Measurements from ENCODE around the gene TBCB. TPM values are rescaled to one million over a fixed set of nuclear protein-coding genes. Genes with fewer than 3 reads are reported as not detected.
"Not testable (repeated sequence)": the region's sequence is repeated elsewhere in the genome, so short reads cannot be mapped to it uniquely, and the experiment has no call there.

Gene TBCB, protein sequence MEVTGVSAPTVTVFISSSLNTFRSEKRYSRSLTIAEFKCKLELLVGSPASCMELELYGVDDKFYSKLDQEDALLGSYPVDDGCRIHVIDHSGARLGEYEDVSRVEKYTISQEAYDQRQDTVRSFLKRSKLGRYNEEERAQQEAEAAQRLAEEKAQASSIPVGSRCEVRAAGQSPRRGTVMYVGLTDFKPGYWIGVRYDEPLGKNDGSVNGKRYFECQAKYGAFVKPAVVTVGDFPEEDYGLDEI
- total RNA-seq (2012; rRNA removed) = 162 and 206 TPM in 2 replicates

DNA sequence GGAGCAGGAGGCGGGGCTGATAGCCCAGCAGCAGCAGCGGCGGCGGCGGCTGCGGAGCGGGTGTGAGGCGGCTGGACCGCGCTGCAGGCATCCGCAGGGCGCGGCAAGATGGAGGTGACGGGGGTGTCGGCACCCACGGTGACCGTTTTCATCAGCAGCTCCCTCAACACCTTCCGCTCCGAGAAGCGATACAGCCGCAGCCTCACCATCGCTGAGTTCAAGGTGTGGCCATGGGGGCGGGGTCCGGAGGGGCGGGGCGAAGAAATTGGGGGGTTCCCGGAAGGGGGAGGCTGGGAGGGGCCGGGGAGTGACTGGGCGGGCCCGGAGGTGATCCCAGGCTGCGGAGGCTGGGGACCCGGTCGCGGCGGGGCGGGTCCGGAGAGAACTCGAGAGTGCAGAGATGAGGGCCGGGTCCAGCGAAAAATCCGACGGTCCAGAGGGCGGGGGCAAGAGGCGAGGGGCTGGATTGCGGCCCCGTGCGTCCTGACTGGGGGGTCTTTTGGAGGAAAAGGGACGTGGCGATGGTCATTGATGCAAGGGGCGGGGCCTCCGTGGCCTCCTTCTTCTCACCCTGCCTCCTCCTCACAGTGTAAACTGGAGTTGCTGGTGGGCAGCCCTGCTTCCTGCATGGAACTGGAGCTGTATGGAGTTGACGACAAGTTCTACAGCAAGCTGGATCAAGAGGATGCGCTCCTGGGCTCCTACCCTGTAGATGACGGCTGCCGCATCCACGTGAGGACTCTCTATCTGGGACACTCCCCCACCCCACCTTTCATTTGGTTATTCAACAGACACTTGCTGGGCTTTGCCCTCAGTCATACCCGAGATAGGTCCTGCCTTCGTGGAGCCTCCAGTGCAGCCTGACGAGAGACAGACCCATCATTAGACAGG lies at the start of gene TBCB:
TBCB (plus strand) TSS at position 16 of the 891 bp plus-strand sequence; CDS start at position 109, 93 bp downstream.
- Histone ChIP-seq H3K27me3 (ENCODE audit: control insufficient read depth, insufficient read depth, low read length) (no peaks in the 10 kb centered on the region), H3K9me3 (replicated peaks; ENCODE audit: low read length) (no peaks in the 10 kb centered on the region), H3K4me1 (ENCODE audit: control insufficient read depth, insufficient read depth, low read length) (peaks cover 25% of the 10 kb centered on the region), H3K9ac (ENCODE audit: low read depth, low read length) (peak within 1 kb of the TSS; percentile 86), H3K4me3 (ENCODE audit: low read length) (peak within 1 kb of the TSS; percentile 91), H3K36me3 (ENCODE audit: insufficient read depth, low read length) (peaks cover 37% of the 10 kb centered on the region), H3K4me2 (ENCODE audit: low read length) (peak within 1 kb of the TSS; percentile 96)

DNA sequence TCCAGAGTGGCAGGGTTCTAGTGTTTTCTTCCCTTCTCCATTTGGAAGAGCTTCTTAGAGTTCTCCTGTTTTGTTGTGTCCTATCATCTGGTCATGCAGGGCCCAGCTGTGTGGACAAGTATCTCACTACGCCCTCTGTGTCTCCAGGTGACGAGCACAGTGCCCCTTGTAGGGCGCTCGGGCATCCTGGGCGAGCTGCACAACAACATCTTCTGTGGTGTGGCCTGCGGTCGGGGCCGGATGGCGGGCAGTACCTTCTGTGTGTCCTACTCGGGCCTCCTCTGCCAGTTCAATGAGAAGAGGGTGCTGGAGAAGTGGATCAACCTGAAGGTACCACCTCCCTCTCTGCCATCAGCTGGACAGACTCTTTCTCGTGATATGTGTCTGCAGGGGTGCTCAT lies 47.6 kb upstream of the TBCB start:
- Histone ChIP-seq H3K36me3 (ENCODE audit: insufficient read depth, low read length) (peaks cover 35% of the 10 kb centered on the region), H3K27me3 (ENCODE audit: control insufficient read depth, insufficient read depth, low read length) (no peaks in the 10 kb centered on the region)

DNA sequence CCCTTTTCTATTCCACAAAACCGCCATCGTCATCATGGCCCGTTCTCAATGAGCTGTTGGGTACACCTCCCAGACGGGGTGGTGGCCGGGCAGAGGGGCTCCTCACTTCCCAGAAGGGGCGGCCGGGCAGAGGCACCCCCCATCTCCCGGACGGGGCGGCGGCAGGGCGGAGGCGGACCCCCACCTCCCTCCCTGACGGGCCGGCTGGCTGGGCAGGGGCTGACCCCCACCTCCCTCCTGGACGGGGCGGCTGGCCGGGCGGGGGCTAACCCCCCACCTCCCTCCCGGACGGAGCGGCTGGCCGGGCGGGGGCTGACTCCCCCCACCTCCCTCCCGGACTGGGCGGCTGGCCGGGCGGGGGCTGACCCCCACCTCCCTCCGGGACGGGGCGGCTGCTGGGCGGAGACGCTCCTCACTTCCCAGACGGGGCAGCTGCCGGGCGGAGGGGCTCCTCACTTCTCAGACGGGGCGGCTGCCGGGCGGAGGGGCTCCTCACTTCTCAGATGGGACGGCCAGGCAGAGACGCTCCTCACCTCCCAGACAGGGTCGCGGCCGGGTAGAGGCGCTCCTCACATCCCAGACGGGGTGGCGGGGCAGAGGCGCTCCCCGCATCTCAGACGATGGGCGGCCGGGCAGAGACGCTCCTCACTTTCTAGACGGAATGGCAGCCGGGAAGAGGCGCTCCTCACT lies 46.3 kb upstream of the TBCB start:
- not testable (repeated sequence) for H3K9me3 ChIP-seq (replicated peaks; ENCODE audit: low read length); H3K4me3 ChIP-seq (ENCODE audit: low read length); H3K4me1 ChIP-seq (ENCODE audit: control insufficient read depth, insufficient read depth, low read length); H3K9ac ChIP-seq (ENCODE audit: low read depth, low read length); H3K4me2 ChIP-seq (ENCODE audit: low read length); H3K27me3 ChIP-seq (ENCODE audit: control insufficient read depth, insufficient read depth, low read length)
- peaks cover 33% of the 10 kb centered on the region for H3K36me3 ChIP-seq (ENCODE audit: insufficient read depth, low read length)

More for the DNA sequence above, 47.6 kb upstream of the TBCB start:
- peaks cover 5% of the 10 kb centered on the region for H3K4me1 ChIP-seq (ENCODE audit: control insufficient read depth, insufficient read depth, low read length)
- H3K4me3 ChIP-seq (ENCODE audit: low read length) = no peak overlapping the region
- no peaks in the 10 kb centered on the region for H3K9me3 ChIP-seq (replicated peaks; ENCODE audit: low read length)
- H3K4me2 ChIP-seq (ENCODE audit: low read length) = no peak overlapping the region
- no peak overlapping the region for H3K9ac ChIP-seq (ENCODE audit: low read depth, low read length)

DNA sequence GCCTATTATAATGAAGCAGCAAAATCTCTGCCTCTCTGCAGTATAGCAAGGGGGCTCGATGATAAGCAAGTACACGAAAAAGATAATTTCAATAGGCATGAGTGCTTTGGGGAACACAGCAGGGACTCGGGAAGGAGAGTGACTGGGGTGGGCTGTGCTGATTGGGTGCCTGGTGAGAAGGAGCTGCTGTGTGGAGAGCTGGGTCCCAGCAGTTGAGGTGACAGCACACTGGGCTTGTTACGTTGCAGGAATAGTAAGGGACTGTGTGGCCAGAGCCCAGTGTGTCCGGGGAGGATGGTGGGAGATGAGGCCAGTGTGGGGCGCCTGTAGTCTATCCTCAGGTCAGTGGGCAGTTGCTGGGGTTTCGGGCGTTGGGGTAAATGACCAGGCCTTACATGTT lies 43.2 kb upstream of the TBCB start:
- no peaks in the 10 kb centered on the region for H3K9me3 ChIP-seq (replicated peaks; ENCODE audit: low read length)
- H3K36me3 ChIP-seq (ENCODE audit: insufficient read depth, low read length) = peaks cover 15% of the 10 kb centered on the region
- no peak overlapping the region for H3K4me2 ChIP-seq (ENCODE audit: low read length)
- no peak overlapping the region for H3K4me3 ChIP-seq (ENCODE audit: low read length)
- no peak overlapping the region for H3K9ac ChIP-seq (ENCODE audit: low read depth, low read length)
- H3K27me3 ChIP-seq (ENCODE audit: control insufficient read depth, insufficient read depth, low read length) = no peaks in the 10 kb centered on the region
- H3K4me1 ChIP-seq (ENCODE audit: control insufficient read depth, insufficient read depth, low read length) = peaks cover 5% of the 10 kb centered on the region

DNA sequence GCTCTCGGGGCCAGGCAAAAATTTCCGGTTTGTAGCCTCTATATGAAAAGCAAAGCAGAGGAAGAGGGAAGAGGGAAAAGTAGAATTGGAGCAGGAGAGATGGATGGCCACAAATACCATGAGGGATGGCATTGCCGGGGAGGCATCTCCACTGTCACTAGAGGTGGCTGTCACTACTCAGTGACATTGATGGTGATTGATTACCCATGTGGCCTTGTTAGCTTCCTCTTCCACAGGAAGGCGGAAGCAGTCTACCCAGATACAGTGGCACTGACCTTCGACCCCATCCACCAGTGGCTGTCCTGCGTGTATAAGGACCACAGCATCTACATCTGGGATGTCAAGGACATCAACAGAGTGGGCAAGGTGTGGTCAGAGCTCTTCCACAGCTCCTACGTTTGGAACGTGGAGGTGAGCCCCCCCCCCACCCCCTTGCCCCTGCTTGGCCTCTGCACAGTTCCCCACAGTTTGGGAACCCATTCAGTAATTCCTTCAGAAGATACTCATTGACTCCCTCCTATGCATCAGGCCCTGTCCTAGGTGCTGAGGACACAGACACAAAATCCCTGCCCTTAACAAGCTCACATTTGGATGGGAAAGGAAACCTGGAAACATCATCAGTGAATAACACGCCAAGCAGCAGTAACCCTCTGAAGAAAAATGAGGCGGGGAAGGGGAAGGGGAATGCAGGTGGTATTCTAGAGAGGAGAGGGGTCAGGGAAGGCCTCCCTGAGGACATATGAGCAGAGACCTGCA lies 42.0 kb upstream of the TBCB start:
- no peak overlapping the region for H3K9ac ChIP-seq (ENCODE audit: low read depth, low read length)
- no peaks in the 10 kb centered on the region for H3K9me3 ChIP-seq (replicated peaks; ENCODE audit: low read length)
- H3K4me1 ChIP-seq (ENCODE audit: control insufficient read depth, insufficient read depth, low read length) = peaks cover 5% of the 10 kb centered on the region
- H3K27me3 ChIP-seq (ENCODE audit: control insufficient read depth, insufficient read depth, low read length) = no peaks in the 10 kb centered on the region
- no peak overlapping the region for H3K4me2 ChIP-seq (ENCODE audit: low read length)
- H3K36me3 ChIP-seq (ENCODE audit: insufficient read depth, low read length) = peaks cover 6% of the 10 kb centered on the region
- no peak overlapping the region for H3K4me3 ChIP-seq (ENCODE audit: low read length)

DNA sequence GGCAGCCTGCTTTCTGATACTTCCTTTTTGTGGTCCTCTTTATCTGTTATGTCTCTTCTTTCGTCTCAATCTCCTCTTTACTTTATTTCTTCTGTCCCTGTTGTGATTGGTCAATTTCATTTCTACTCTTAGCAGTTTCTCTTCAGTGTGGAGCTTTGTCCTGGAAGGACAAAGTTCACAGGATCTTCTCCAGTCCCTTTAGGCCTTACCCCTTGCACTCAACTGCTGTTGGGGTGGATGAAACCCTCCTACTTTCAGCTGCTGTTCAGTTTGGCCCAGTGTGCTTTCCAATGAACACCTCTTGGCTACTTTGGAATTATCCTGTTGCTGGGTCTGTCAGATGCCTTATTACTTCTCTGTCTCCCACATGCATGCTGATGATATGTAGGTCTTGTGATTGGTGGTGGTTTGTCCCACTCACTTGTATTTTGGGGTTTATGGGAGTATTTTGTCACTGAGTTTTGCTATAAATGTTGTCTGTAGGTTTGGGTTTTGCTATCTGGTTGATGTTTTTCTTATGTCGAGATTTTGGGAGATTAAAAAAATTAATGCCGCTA lies 35.8 kb upstream of the TBCB start:
- no peaks in the 10 kb centered on the region for H3K9me3 ChIP-seq (replicated peaks; ENCODE audit: low read length)
- H3K4me1 ChIP-seq (ENCODE audit: control insufficient read depth, insufficient read depth, low read length) = no peaks in the 10 kb centered on the region
- no peaks in the 10 kb centered on the region for H3K27me3 ChIP-seq (ENCODE audit: control insufficient read depth, insufficient read depth, low read length)
- H3K36me3 ChIP-seq (ENCODE audit: insufficient read depth, low read length) = peaks cover 29% of the 10 kb centered on the region
- H3K4me3 ChIP-seq (ENCODE audit: low read length) = no peak overlapping the region
- no peak overlapping the region for H3K9ac ChIP-seq (ENCODE audit: low read depth, low read length)
- H3K4me2 ChIP-seq (ENCODE audit: low read length) = no peak overlapping the region

DNA sequence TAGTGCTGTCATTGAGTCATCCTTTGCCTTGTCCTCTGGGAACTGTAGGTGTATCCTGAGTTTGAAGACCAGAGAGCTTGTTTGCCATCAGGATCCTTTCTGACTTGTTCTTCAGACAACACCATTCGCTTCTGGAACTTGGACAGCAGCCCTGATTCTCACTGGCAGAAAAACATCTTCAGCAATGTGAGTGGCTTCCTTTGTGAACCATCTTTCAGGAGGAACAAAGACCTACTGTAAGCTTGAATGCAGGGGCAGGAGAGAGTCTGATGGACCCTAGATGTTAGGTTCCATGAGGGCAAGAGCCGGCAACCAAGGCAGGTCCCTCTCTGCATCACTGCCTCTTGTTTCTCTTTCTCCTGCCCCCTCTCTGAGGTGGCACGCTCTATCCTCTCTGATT lies 33.9 kb upstream of the TBCB start:
- Histone ChIP-seq H3K36me3 (ENCODE audit: insufficient read depth, low read length) (peaks cover 35% of the 10 kb centered on the region), H3K9ac (ENCODE audit: low read depth, low read length) (no peak overlapping the region), H3K9me3 (replicated peaks; ENCODE audit: low read length) (no peaks in the 10 kb centered on the region), H3K4me3 (ENCODE audit: low read length) (no peak overlapping the region), H3K27me3 (ENCODE audit: control insufficient read depth, insufficient read depth, low read length) (no peaks in the 10 kb centered on the region), H3K4me1 (ENCODE audit: control insufficient read depth, insufficient read depth, low read length) (no peaks in the 10 kb centered on the region), H3K4me2 (ENCODE audit: low read length) (no peak overlapping the region)

DNA sequence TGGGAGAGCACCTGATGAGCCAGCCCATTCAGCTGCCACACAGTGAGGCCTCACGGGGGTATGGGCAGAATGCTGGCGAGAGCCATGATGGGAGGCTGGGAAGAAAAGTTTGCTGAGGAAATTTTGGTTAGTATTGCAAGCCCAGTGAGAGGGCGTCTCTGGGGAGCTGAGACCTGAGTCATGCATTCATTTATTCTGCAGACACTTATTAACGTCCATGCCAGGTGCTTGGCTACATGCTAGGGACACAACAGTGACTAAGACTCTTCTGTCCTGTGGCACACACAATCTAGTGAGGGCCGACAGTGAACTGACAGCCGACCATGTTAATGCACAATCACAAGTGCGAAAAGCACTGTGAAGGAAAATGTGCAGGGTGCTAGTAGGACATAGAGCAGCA lies 33.4 kb upstream of the TBCB start:
- no peak overlapping the region for H3K9ac ChIP-seq (ENCODE audit: low read depth, low read length)
- no peaks in the 10 kb centered on the region for H3K9me3 ChIP-seq (replicated peaks; ENCODE audit: low read length)
- H3K4me2 ChIP-seq (ENCODE audit: low read length) = no peak overlapping the region
- peaks cover 35% of the 10 kb centered on the region for H3K36me3 ChIP-seq (ENCODE audit: insufficient read depth, low read length)
- H3K4me1 ChIP-seq (ENCODE audit: control insufficient read depth, insufficient read depth, low read length) = no peaks in the 10 kb centered on the region
- no peaks in the 10 kb centered on the region for H3K27me3 ChIP-seq (ENCODE audit: control insufficient read depth, insufficient read depth, low read length)
- no peak overlapping the region for H3K4me3 ChIP-seq (ENCODE audit: low read length)

DNA sequence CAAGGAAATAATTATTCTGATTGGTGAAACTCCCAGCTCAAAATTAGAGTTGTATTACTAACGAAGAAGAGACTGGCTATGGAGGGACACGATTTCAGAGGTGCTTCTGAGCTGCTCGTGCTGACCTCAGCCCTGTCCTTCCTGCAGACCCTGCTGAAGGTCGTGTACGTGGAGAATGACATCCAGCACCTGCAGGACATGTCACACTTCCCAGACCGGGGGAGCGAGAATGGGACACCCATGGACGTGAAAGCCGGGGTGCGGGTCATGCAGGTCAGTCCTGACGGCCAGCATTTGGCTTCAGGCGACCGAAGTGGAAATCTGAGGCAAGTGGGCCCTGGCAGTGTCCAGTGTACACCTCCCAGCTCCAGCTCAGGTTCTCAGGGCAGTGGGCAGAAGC lies 32.4 kb upstream of the TBCB start:
- Histone ChIP-seq H3K4me3 (ENCODE audit: low read length) (no peak overlapping the region), H3K4me1 (ENCODE audit: control insufficient read depth, insufficient read depth, low read length) (no peaks in the 10 kb centered on the region), H3K36me3 (ENCODE audit: insufficient read depth, low read length) (peaks cover 35% of the 10 kb centered on the region), H3K9ac (ENCODE audit: low read depth, low read length) (no peak overlapping the region), H3K27me3 (ENCODE audit: control insufficient read depth, insufficient read depth, low read length) (no peaks in the 10 kb centered on the region), H3K4me2 (ENCODE audit: low read length) (no peak overlapping the region), H3K9me3 (replicated peaks; ENCODE audit: low read length) (no peaks in the 10 kb centered on the region)

DNA sequence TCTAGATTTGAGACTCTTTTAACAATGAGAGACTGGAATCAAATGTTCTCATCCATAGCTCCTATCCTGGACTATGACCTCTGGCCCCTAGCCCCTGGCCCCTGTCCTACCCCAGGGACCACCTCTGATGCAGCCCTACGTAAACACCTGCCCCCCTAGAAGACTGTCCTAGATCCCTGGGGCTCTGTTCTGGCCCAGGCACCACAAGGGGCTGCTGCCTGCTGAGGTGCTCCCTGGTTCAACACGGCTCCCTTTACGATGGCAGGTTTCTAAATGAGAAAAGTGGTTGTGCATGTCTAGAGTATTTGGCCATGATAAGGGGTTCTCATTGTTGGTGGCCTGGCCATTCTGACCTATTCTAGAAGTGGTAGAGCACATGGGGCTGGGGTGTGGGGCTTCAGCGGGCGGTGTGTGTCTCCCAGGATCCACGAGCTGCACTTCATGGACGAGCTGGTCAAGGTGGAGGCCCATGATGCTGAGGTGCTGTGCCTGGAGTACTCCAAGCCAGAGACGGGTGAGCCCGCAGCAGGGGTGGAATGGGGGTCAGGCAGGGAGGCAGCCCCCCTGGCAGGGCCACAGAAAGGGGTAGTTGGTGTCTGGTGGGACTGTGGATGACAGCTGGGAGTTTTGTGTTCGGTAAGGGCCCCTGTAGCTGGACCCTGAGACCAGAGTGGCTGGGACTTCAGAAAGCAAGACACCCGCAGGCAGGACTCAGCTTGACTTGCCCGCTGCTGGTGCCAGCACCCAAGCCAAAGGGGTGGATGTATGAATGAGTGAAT lies 30.8 kb upstream of the TBCB start:
- no peaks in the 10 kb centered on the region for H3K9me3 ChIP-seq (replicated peaks; ENCODE audit: low read length)
- H3K36me3 ChIP-seq (ENCODE audit: insufficient read depth, low read length) = peaks cover 35% of the 10 kb centered on the region
- no peaks in the 10 kb centered on the region for H3K4me1 ChIP-seq (ENCODE audit: control insufficient read depth, insufficient read depth, low read length)
- H3K4me2 ChIP-seq (ENCODE audit: low read length) = no peak overlapping the region
- no peak overlapping the region for H3K4me3 ChIP-seq (ENCODE audit: low read length)
- H3K27me3 ChIP-seq (ENCODE audit: control insufficient read depth, insufficient read depth, low read length) = no peaks in the 10 kb centered on the region
- no peak overlapping the region for H3K9ac ChIP-seq (ENCODE audit: low read depth, low read length)
